HG03460 (cell line): Measurements from ENCODE around the gene TMEM11.

ENCODE experiments used
- ATAC-seq: cut with Tn5 transposase; IDR thresholded peaks from one replicate; pipeline ENCODE4 v1.9.1; 2021; ENCODE audit not compliant: unreplicated experiment

TMEM11 gene

GRCh38 chr17:21186399-21187187 is 27.4 kb downstream of the TMEM11 start:
- ATAC-seq: no peak

GRCh38 chr17:21185061-21185460 is 28.9 kb downstream of the TMEM11 start:
- ATAC-seq: no peak

- no peak for ATAC-seq
Measured at GRCh38 chr17:21184570-21184969, 29.4 kb downstream of the TMEM11 start.

GRCh38 chr17:21183468-21183867 is 30.5 kb downstream of the TMEM11 start:
- ATAC-seq: no peak

GRCh38 chr17:21177854-21178600 is 35.9 kb downstream of the TMEM11 start:
- ATAC-seq: no peak

- ATAC-seq: no peak
Measured at GRCh38 chr17:21177401-21177800, 36.6 kb downstream of the TMEM11 start.

GRCh38 chr17:21176773-21177395 is 37.1 kb downstream of the TMEM11 start:
- ATAC-seq: no peak

GRCh38 chr17:21174713-21175112 is 39.2 kb downstream of the TMEM11 start:
- no peak for ATAC-seq

GRCh38 chr17:21174186-21174585 is 39.8 kb downstream of the TMEM11 start:
- ATAC-seq: no peak

- ATAC-seq: no peak
Measured at GRCh38 chr17:21173543-21173942, 40.4 kb downstream of the TMEM11 start.

GRCh38 chr17:21172846-21173245 is 41.1 kb downstream of the TMEM11 start:
- no peak for ATAC-seq

- no peak for ATAC-seq
Measured at GRCh38 chr17:21171970-21172510, 41.9 kb downstream of the TMEM11 start.

GRCh38 chr17:21171309-21171922 is 42.5 kb downstream of the TMEM11 start:
- peak; percentile 89 for ATAC-seq

GRCh38 chr17:21170809-21171208 is 43.2 kb downstream of the TMEM11 start:
- no peak for ATAC-seq

GRCh38 chr17:21169496-21169895 is 44.5 kb downstream of the TMEM11 start:
- ATAC-seq: no peak

GRCh38 chr17:21168555-21168865 is 45.5 kb downstream of the TMEM11 start:
- no peak for ATAC-seq

- no peak for ATAC-seq
Measured at GRCh38 chr17:21167303-21167702, 46.7 kb downstream of the TMEM11 start.

GRCh38 chr17:21166595-21167210 is 47.3 kb downstream of the TMEM11 start:
- ATAC-seq: no peak

- no peak for ATAC-seq
Measured at GRCh38 chr17:21165922-21166594, 47.9 kb downstream of the TMEM11 start.

- ATAC-seq: no peak
Measured at GRCh38 chr17:21164620-21165019, 49.3 kb downstream of the TMEM11 start.
